GM12891 (cell line): Measurements from ENCODE around the gene APOA4.

Source experiments
- POLR2A ChIP-seq: IDR thresholded peaks from 2 replicates; pipeline ENCODE4 v1.6.1; 2011; ENCODE audit warnings: low read depth, low read length, control low read depth
- POLR2AphosphoS5 ChIP-seq: IDR thresholded peaks from 2 replicates; pipeline ENCODE4 v1.6.1; 2011; ENCODE audit warnings: low read depth, low read length, control low read depth
- POU2F2 ChIP-seq: IDR thresholded peaks from 2 replicates; pipeline ENCODE4 v1.6.1; 2011; ENCODE audit warnings: low read depth, mild to moderate bottlenecking, control low read depth, low read length, moderate library complexity
- SPI1 ChIP-seq: IDR thresholded peaks from 2 replicates; pipeline ENCODE4 v1.6.1; 2011; ENCODE audit warnings: low read depth, low read length, control low read depth

DNA sequence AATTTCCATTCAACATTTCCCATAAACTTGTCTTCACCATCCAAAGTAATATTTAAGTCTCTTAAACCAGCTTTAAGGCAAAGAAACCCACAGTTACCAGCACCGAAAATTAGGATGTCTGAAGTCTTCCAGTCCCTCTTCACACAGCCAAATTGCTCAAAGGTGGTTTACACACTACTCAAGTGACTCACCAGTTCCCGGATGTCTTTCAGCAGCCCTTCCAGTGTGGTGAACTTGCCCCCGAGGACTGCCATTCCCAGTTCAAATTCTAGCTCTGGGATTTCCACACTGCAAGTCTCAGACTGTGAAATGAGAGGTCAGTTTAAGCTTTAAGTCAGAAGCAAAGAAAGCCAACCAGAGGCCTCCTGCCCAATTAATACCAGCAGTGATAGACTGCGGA lies 40.4 kb downstream of the APOA4 start:
- TF ChIP-seq POLR2AphosphoS5 (no peak), POLR2A (no peak), POU2F2 (no peak), SPI1 (no peak)
